GM12892 (cell line): ENCODE results near the gene KCNQ1OT1.

Source experiments
- POLR2AphosphoS5 ChIP-seq: IDR thresholded peaks from 2 replicates; pipeline ENCODE4 v1.6.1; 2011; ENCODE audit warnings: low read depth, low read length, control low read depth
- TAF1 ChIP-seq: IDR thresholded peaks from 2 replicates; pipeline ENCODE4 v1.6.1; 2011; ENCODE audit warnings: low read depth, mild to moderate bottlenecking, control low read depth, low read length, borderline replicate concordance

DNA sequence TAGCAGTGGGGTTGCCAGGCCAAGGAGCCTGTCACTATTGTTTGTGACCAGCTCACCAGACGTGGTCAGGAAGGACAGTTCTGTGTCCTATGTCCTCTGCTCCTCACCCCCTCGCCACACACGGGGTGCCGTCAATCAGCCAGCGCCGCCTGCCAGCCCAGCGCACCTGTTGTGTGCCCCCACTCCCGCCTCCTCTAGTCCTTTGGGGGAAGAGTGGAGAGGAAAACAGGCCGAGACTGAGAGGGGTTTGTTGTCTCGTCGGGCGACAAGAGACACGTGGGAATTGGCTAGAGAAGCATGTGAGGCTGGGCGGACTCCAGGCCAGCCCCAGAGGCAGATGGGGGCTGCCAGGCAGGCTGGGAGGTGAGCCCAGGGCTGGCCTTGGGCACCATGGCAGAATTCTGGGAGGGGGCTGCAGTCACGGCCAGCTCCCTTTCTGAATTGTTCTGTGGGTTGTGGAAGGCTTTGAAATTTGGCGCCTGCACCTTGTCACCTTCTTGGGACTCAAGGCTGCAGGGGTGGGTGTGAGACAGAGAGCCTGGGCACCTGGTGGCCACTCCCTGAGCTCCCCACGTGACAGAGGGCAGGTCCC, 3.1 kb upstream of the KCNQ1OT1 start:
- no peak for TF ChIP-seq TAF1
- no peak for TF ChIP-seq POLR2AphosphoS5
